SJCRH30 (cell line): ENCODE results near the gene NNAT. TPM values are rescaled to one million over a fixed set of nuclear protein-coding genes. Genes with fewer than 3 reads are reported as not detected.
"Not testable (repeated sequence)": the region's sequence is repeated elsewhere in the genome, so short reads cannot be mapped to it uniquely, and the experiment has no call there.

Experiments
- DNase-seq, 2 experiments: peaks; one replicate each; pipeline ENCODE4 v3.0.0-alpha.2; 2015 to 2020
- H3K27ac ChIP-seq: fragments of 250-450 bp; sonication (Bioruptor Pico); 2 replicates; pipeline ENCODE4 v1.5.1; 2020; ENCODE audit warnings: mild to moderate bottlenecking, moderate library complexity
- H3K27me3 ChIP-seq: fragments of 250-450 bp; sonication (Bioruptor Pico); 2 replicates; pipeline ENCODE4 v1.5.1; 2020; ENCODE audit warnings: mild to moderate bottlenecking, moderate library complexity
- H3K36me3 ChIP-seq: fragments of 250-450 bp; sonication (Bioruptor Pico); 2 replicates; pipeline ENCODE4 v1.5.1; 2020; ENCODE audit warnings: mild to moderate bottlenecking, moderate library complexity
- H3K4me1 ChIP-seq: fragments of 250-450 bp; sonication (Bioruptor Pico); 2 replicates; pipeline ENCODE4 v1.5.1; 2020; ENCODE audit warnings: mild to moderate bottlenecking, moderate library complexity
- H3K4me3 ChIP-seq: fragments of 250-450 bp; sonication (Bioruptor Pico); 2 replicates; pipeline ENCODE4 v1.5.1; 2020; ENCODE audit warnings: mild to moderate bottlenecking, moderate library complexity
- H3K9me3 ChIP-seq: fragments of 250-450 bp; sonication (Bioruptor Pico); replicated peaks from 2 replicates; pipeline ENCODE4 v1.5.1; 2020; ENCODE audit warnings: mild to moderate bottlenecking, moderate library complexity
- total RNA-seq: library from RNA; depleted of rRNA; stranded (reverse); fragments of >200 nt; shearing (Covaris generic); gene quantifications from 2 replicates; pipeline ENCODE4 v1.2.3, GENCODE V29; 2014

Gene NNAT
- total RNA-seq, 1 experiment from 2014 or later = not detected

GRCh38 chr20:37551660-37552059 is 30.6 kb downstream of the NNAT start:
- not testable (repeated sequence) for DNase-seq, H3K4me1 ChIP-seq, H3K9me3 ChIP-seq, H3K36me3 ChIP-seq, H3K4me3 ChIP-seq, H3K27ac ChIP-seq, H3K27me3 ChIP-seq

GRCh38 chr20:37552415-37552814 is 31.4 kb downstream of the NNAT start:
- Histone ChIP-seq H3K27ac (no peak overlapping the region), H3K4me3 (no peak overlapping the region), H3K27me3 (no peaks in the 10 kb centered on the region), H3K36me3 (no peaks in the 10 kb centered on the region), H3K4me1 (no peaks in the 10 kb centered on the region; the same call in 1 of the 2 replicates), H3K9me3 (no peaks in the 10 kb centered on the region)
- no peak for DNase-seq

GRCh38 chr20:37554721-37555298 is 33.8 kb downstream of the NNAT start:
- peak; percentile 40 to 55 for DNase-seq
- H3K4me1 ChIP-seq, H3K27me3 ChIP-seq, H3K36me3 ChIP-seq, H3K27ac ChIP-seq, H3K9me3 ChIP-seq: not testable (repeated sequence)
- H3K4me3 ChIP-seq = peak overlapping the region; percentile 16; the same call in 1 of the 2 replicates

GRCh38 chr20:37556538-37556937 is 35.5 kb downstream of the NNAT start:
- Histone ChIP-seq H3K4me1 (no peaks in the 10 kb centered on the region; the same call in 1 of the 2 replicates), H3K36me3 (no peaks in the 10 kb centered on the region), H3K4me3 (no peak overlapping the region), H3K9me3 (no peaks in the 10 kb centered on the region), H3K27me3 (no peaks in the 10 kb centered on the region), H3K27ac (no peak overlapping the region)
- DNase-seq = no peak

- Histone ChIP-seq H3K9me3 (no peaks in the 10 kb centered on the region), H3K4me1 (no peaks in the 10 kb centered on the region; the same call in 1 of the 2 replicates), H3K27me3 (no peaks in the 10 kb centered on the region), H3K27ac (no peak overlapping the region), H3K36me3 (no peaks in the 10 kb centered on the region), H3K4me3 (no peak overlapping the region)
- no peak for DNase-seq
Observed at GRCh38 chr20:37558306-37558705, 37.3 kb downstream of the NNAT start.

- Histone ChIP-seq H3K27ac (no peak overlapping the region), H3K4me3 (no peak overlapping the region), H3K36me3 (no peaks in the 10 kb centered on the region), H3K9me3 (no peaks in the 10 kb centered on the region), H3K4me1 (no peaks in the 10 kb centered on the region; the same call in 1 of the 2 replicates), H3K27me3 (0 out of 2 replicates have a peak, but pooled peaks cover 3% of the 10 kb centered on the region)
- DNase-seq = no peak
Observed at GRCh38 chr20:37558779-37559178, 37.7 kb downstream of the NNAT start.

- no peak overlapping the region for H3K4me3 ChIP-seq
- H3K9me3 ChIP-seq = no peaks in the 10 kb centered on the region
- H3K36me3 ChIP-seq = no peaks in the 10 kb centered on the region
- H3K4me1 ChIP-seq = peaks cover 2% of the 10 kb centered on the region; the same call in 1 of the 2 replicates
- no peak overlapping the region for H3K27ac ChIP-seq
- 0 out of 2 replicates have a peak, but pooled peaks cover 4% of the 10 kb centered on the region for H3K27me3 ChIP-seq
- DNase-seq = no peak
Observed at GRCh38 chr20:37559312-37560027, 38.4 kb downstream of the NNAT start.

GRCh38 chr20:37560629-37561028 is 39.6 kb downstream of the NNAT start:
- Histone ChIP-seq H3K36me3 (no peaks in the 10 kb centered on the region), H3K9me3 (no peaks in the 10 kb centered on the region), H3K4me1 (peaks cover 10% of the 10 kb centered on the region), H3K27ac (no peak overlapping the region), H3K4me3 (no peak overlapping the region), H3K27me3 (0 out of 2 replicates have a peak, but pooled peaks cover 4% of the 10 kb centered on the region)
- no peak for DNase-seq

GRCh38 chr20:37562695-37563480 is 41.8 kb downstream of the NNAT start:
- Histone ChIP-seq H3K9me3 (no peaks in the 10 kb centered on the region), H3K27ac (no peak overlapping the region), H3K27me3 (0 out of 2 replicates have a peak, but pooled peaks cover 4% of the 10 kb centered on the region), H3K4me1 (peaks cover 32% of the 10 kb centered on the region), H3K4me3 (no peak overlapping the region), H3K36me3 (no peaks in the 10 kb centered on the region)
- DNase-seq = no peak

- Histone ChIP-seq H3K4me1 (peaks cover 37% of the 10 kb centered on the region), H3K9me3 (no peaks in the 10 kb centered on the region), H3K27ac (no peak overlapping the region), H3K36me3 (no peaks in the 10 kb centered on the region), H3K27me3 (0 out of 2 replicates have a peak, but pooled peaks cover 4% of the 10 kb centered on the region), H3K4me3 (no peak overlapping the region)
- no peak for DNase-seq
Observed at GRCh38 chr20:37564016-37564387, 43.0 kb downstream of the NNAT start.

- H3K27me3 ChIP-seq = 0 out of 2 replicates have a peak, but pooled peaks cover 4% of the 10 kb centered on the region
- no peak overlapping the region for H3K4me3 ChIP-seq
- peaks cover 37% of the 10 kb centered on the region for H3K4me1 ChIP-seq
- no peaks in the 10 kb centered on the region for H3K36me3 ChIP-seq
- no peaks in the 10 kb centered on the region for H3K9me3 ChIP-seq
- DNase-seq = peak; percentile 59 to 84
- no peak overlapping the region for H3K27ac ChIP-seq
Observed at GRCh38 chr20:37564388-37565133, 43.5 kb downstream of the NNAT start.

- DNase-seq = peak; percentile 72 to 85
- Histone ChIP-seq H3K27ac (no peak overlapping the region; the same call in 1 of the 2 replicates), H3K27me3 (0 out of 2 replicates have a peak, but pooled peaks cover 4% of the 10 kb centered on the region), H3K36me3 (no peaks in the 10 kb centered on the region), H3K9me3 (no peaks in the 10 kb centered on the region), H3K4me3 (no peak overlapping the region), H3K4me1 (peaks cover 37% of the 10 kb centered on the region)
Observed at GRCh38 chr20:37565134-37565811, 44.2 kb downstream of the NNAT start.

GRCh38 chr20:37566590-37567330 is 45.7 kb downstream of the NNAT start:
- no peaks in the 10 kb centered on the region for H3K9me3 ChIP-seq
- H3K27ac ChIP-seq = peak overlapping the region; percentile 26; the same call in 1 of the 2 replicates
- H3K4me1 ChIP-seq = peaks cover 37% of the 10 kb centered on the region
- H3K4me3 ChIP-seq = peak overlapping the region; percentile 22
- peak in 1 of 2 experiments; percentile 34 for DNase-seq
- 0 out of 2 replicates have a peak, but pooled peaks cover 4% of the 10 kb centered on the region for H3K27me3 ChIP-seq
- no peaks in the 10 kb centered on the region for H3K36me3 ChIP-seq
